Measurements from ENCODE around the gene C1orf210. TPM values are rescaled to one million over a fixed set of nuclear protein-coding genes. Genes with fewer than 3 reads are reported as not detected.

C1orf210 gene
- polyA plus RNA-seq, 3 donors, result 0.05 TPM; not detected in 2

DNA sequence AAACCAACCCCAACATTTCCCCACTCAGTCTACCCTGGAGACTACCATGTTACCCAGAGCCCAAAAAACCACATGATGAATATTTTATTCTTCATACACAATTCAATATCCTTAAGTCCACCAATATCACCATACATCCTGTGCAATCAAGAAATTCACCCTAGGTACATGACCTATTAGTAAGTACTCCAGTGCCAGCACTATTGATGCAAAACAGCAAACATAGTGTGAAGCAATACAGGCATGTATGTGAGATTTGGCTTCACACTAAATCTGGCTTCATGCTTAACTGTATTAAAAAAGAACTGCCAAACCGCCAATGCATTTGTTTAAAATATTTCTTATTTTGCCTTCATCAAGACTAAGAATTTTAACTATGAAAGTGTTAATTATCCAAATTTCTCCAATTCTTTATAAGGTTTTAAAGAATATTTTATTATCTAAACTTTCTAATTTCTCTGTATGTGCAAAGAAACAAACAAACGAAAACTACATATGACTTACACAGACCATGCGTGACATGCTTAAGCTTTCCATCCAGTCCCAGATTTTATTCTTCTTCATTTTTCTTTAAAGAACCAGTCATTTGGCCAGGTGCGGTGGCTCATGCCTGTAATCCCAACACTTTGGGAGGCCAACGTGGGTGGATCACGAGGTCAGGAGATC lies 38.0 kb downstream of the C1orf210 start:
- no peak overlapping the region for H3K4me2 ChIP-seq (replicated peaks; ENCODE audit: extremely low read depth, low read length, poor library complexity, severe bottlenecking)
- no peak for DNase-seq
- Mint-ChIP-seq H3K4me3 (no peak overlapping the region), H3K27me3 (ENCODE audit: low read depth in 3 of 3) (peaks cover 0 to 3% (median 0%) of the 10 kb centered on the region in 3 donors), H3K27ac (no peak overlapping the region), H3K4me1 (no peaks in the 10 kb centered on the region), H3K36me3 (no peaks in the 10 kb centered on the region), H3K9me3 (peaks cover 9 to 22% (median 14%) of the 10 kb centered on the region in 7 donors)
- no peak overlapping the region for H3K4me3 ChIP-seq (replicated peaks in 1 of 3; ENCODE audit: low read depth in 2 of 3, low read length in 3 of 3)
- H3K27ac ChIP-seq (ENCODE audit: low read depth in 1 of 2, low read length in 2 of 2), result no peak overlapping the region
- WGBS (ENCODE audit: insufficient coverage), result no CpG with 5 or more reads among the region's 6 CpGs
- H4K20me1 ChIP-seq (ENCODE audit: insufficient read depth, low read length), result no peaks in the 10 kb centered on the region
- no peaks in the 10 kb centered on the region for H3K4me1 ChIP-seq (ENCODE audit: control insufficient read depth in 1 of 2, insufficient read depth in 2 of 2, low read length in 2 of 2)
- intact Hi-C loops (cut with micrococcal nuclease), result no loop called here
- H3K9me3 ChIP-seq (replicated peaks in 1 of 2; ENCODE audit: control insufficient read depth in 1 of 2, insufficient read depth in 1 of 2, low read length in 2 of 2), result peaks cover 0 to 11% of the 10 kb centered on the region in 2 donors
- no peak overlapping the region for H3K9ac ChIP-seq (ENCODE audit: insufficient read depth, low read length, poor library complexity, severe bottlenecking)
- H3K27me3 ChIP-seq (ENCODE audit: control insufficient read depth in 2 of 2, insufficient read depth in 2 of 2, low read length in 2 of 2), result no peaks in the 10 kb centered on the region
- TF ChIP-seq, protein P1, sequence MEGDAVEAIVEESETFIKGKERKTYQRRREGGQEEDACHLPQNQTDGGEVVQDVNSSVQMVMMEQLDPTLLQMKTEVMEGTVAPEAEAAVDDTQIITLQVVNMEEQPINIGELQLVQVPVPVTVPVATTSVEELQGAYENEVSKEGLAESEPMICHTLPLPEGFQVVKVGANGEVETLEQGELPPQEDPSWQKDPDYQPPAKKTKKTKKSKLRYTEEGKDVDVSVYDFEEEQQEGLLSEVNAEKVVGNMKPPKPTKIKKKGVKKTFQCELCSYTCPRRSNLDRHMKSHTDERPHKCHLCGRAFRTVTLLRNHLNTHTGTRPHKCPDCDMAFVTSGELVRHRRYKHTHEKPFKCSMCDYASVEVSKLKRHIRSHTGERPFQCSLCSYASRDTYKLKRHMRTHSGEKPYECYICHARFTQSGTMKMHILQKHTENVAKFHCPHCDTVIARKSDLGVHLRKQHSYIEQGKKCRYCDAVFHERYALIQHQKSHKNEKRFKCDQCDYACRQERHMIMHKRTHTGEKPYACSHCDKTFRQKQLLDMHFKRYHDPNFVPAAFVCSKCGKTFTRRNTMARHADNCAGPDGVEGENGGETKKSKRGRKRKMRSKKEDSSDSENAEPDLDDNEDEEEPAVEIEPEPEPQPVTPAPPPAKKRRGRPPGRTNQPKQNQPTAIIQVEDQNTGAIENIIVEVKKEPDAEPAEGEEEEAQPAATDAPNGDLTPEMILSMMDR (IDR thresholded peaks at IDR 0.05), result no peak
- H3K36me3 ChIP-seq (replicated peaks in 1 of 2; ENCODE audit: control insufficient read depth in 1 of 2, insufficient read depth in 2 of 2, low read length in 2 of 2), result no peaks in the 10 kb centered on the region
- H2AFZ ChIP-seq (ENCODE audit: insufficient read depth, low read depth, low read length, poor library complexity, severe bottlenecking), result no peak overlapping the region
- no peaks in the 10 kb centered on the region for H3K79me2 ChIP-seq (ENCODE audit: insufficient read depth, low read length)

DNA sequence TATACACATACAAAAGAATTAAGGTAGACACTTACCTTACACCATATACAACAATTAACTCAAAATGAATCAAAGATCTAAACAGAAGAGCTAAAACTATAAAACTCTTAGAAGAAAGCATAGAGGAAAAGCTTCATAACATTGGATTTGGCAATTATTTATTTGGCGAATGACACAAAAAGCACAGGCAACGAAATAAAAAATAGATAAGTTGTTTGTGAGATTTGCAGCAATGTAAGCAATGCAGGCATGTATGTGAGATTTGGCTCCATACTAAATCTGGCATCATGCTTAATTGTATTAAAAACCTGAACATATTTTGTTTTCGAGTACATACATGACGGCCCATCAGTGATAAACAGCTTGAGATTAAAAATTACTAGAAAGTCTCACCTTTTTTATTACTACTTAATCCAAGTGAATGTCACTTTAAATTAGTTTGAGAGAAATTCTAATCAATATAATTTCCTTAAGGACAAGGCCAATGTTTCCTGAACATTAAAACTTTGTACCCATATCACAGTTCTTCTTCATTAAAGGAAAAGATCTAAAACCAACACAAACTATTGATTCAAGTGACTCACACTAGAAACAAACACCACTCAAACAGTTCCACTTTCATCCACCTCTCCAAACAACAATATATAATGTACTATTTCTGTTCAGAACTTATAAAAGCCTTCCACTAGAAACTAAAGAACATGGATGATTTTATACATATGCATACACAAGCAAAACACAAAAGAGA lies 38.7 kb downstream of the C1orf210 start:
- TF ChIP-seq, protein P1 (IDR thresholded peaks at IDR 0.05), result no peak
- WGBS (ENCODE audit: insufficient coverage), result 93% methylated on average over 2 of the region's 4 CpGs
- Histone ChIP-seq H3K27ac (ENCODE audit: low read depth in 1 of 2, low read length in 2 of 2) (no peak overlapping the region), H3K4me3 (replicated peaks in 1 of 3; ENCODE audit: low read depth in 2 of 3, low read length in 3 of 3) (no peak overlapping the region), H3K79me2 (ENCODE audit: insufficient read depth, low read length) (no peaks in the 10 kb centered on the region), H2AFZ (ENCODE audit: insufficient read depth, low read depth, low read length, poor library complexity, severe bottlenecking) (no peak overlapping the region), H3K9ac (ENCODE audit: insufficient read depth, low read length, poor library complexity, severe bottlenecking) (no peak overlapping the region), H3K4me1 (ENCODE audit: control insufficient read depth in 1 of 2, insufficient read depth in 2 of 2, low read length in 2 of 2) (no peaks in the 10 kb centered on the region), H4K20me1 (ENCODE audit: insufficient read depth, low read length) (no peaks in the 10 kb centered on the region), H3K9me3 (replicated peaks in 1 of 2; ENCODE audit: control insufficient read depth in 1 of 2, insufficient read depth in 1 of 2, low read length in 2 of 2) (peaks cover 0 to 11% of the 10 kb centered on the region in 2 donors), H3K27me3 (ENCODE audit: control insufficient read depth in 2 of 2, insufficient read depth in 2 of 2, low read length in 2 of 2) (no peaks in the 10 kb centered on the region), H3K4me2 (replicated peaks; ENCODE audit: extremely low read depth, low read length, poor library complexity, severe bottlenecking) (no peak overlapping the region), H3K36me3 (replicated peaks in 1 of 2; ENCODE audit: control insufficient read depth in 1 of 2, insufficient read depth in 2 of 2, low read length in 2 of 2) (no peaks in the 10 kb centered on the region)
- DNase-seq, result no peak
- Mint-ChIP-seq H3K4me3 (no peak overlapping the region), H3K36me3 (no peaks in the 10 kb centered on the region), H3K27ac (no peak overlapping the region), H3K9me3 (peaks cover 9 to 22% (median 14%) of the 10 kb centered on the region in 7 donors), H3K4me1 (no peaks in the 10 kb centered on the region), H3K27me3 (ENCODE audit: low read depth in 3 of 3) (peaks cover 0 to 3% (median 0%) of the 10 kb centered on the region in 3 donors)
- intact Hi-C loops (cut with micrococcal nuclease), result no loop called here

Measured in CD14-positive monocyte (primary cell).